BJ (cell line): Measurements from ENCODE around the gene F13A1. TPM values are rescaled to one million over a fixed set of nuclear protein-coding genes. Genes with fewer than 3 reads are reported as not detected.

ENCODE experiments used
- CTCF ChIA-PET: fragments of 350-600 bp; formaldehyde crosslinking; extraction: SDS; loops from one replicate; lab custom pipeline; 2021; ENCODE audit warnings: antibody characterized with exemption, inconsistent platforms; lab: Yijun Ruan, JAX
- POLR2A ChIA-PET: fragments of 300-600 bp; sonication (Branson Sonifier 250); formaldehyde crosslinking; extraction: SDS; loops from one replicate; lab custom pipeline; 2021; ENCODE audit warnings: antibody characterized with exemption; lab: Charles Lee
- DNase-seq: peaks from one replicate; pipeline ENCODE4 v3.0.0-alpha.2; 2011; ENCODE audit warnings: low read depth
- H3K27me3 ChIP-seq: 2 replicates; pipeline ENCODE4 v1.6.0; 2011; ENCODE audit warnings: low read length; ENCODE audit not compliant: control insufficient read depth, insufficient read depth
- H3K36me3 ChIP-seq: 2 replicates; pipeline ENCODE4 v1.5.1; 2011; ENCODE audit warnings: low read length; ENCODE audit not compliant: control insufficient read depth, insufficient read depth
- H3K4me3 ChIP-seq: 2 replicates; pipeline ENCODE4 v1.5.1; 2011; ENCODE audit warnings: low read depth, mild to moderate bottlenecking, control low read depth, low read length
- CTCF ChIP-seq: IDR thresholded peaks from 2 replicates; pipeline ENCODE4 v1.5.1; 2011; ENCODE audit warnings: low read depth, mild to moderate bottlenecking, control low read depth, inconsistent platforms, low read length, moderate library complexity; ENCODE audit not compliant: insufficient read depth
- polyA plus RNA-seq: library from polyadenylated mRNA; depleted of rRNA; stranded (reverse); fragments of >200 nt; gene quantifications from 2 replicates; pipeline ENCODE4 v1.2.3, GENCODE V29; 2011

The F13A1 gene
- polyA plus RNA-seq, 1 experiment: not detected

- H3K4me3 ChIP-seq: no peak overlapping the region
- no peaks in the 10 kb centered on the region for H3K27me3 ChIP-seq
- no peak for DNase-seq
- CTCF ChIA-PET: no interaction called here
- POLR2A ChIA-PET: no interaction called here
- TF ChIP-seq CTCF: no peak
- H3K36me3 ChIP-seq: no peaks in the 10 kb centered on the region
Measured at GRCh38 chr6:6270948-6271535, 49.4 kb downstream of the F13A1 start.

- TF ChIP-seq CTCF: no peak
- no peak for DNase-seq
- Histone ChIP-seq H3K27me3 (no peaks in the 10 kb centered on the region), H3K4me3 (no peak overlapping the region), H3K36me3 (no peaks in the 10 kb centered on the region)
- ChIA-PET POLR2A (no interaction called here), CTCF (no interaction called here)
Measured at GRCh38 chr6:6260196-6260722, 60.2 kb downstream of the F13A1 start.

- ChIA-PET POLR2A (no interaction called here), CTCF (no interaction called here)
- H3K36me3 ChIP-seq: no peaks in the 10 kb centered on the region
- H3K27me3 ChIP-seq: no peaks in the 10 kb centered on the region
- DNase-seq: no peak
- TF ChIP-seq CTCF: no peak
- no peak overlapping the region for H3K4me3 ChIP-seq
Measured at GRCh38 chr6:6256886-6257285, 63.6 kb downstream of the F13A1 start.

GRCh38 chr6:6256259-6256658, 64.2 kb downstream of the F13A1 start:
- CTCF ChIA-PET: no interaction called here
- H3K4me3 ChIP-seq: no peak overlapping the region

GRCh38 chr6:6251555-6252280, 68.7 kb downstream of the F13A1 start:
- Histone ChIP-seq H3K4me3 (no peak overlapping the region), H3K27me3 (no peaks in the 10 kb centered on the region), H3K36me3 (no peaks in the 10 kb centered on the region)
- no peak for DNase-seq
- ChIA-PET CTCF (no interaction called here), POLR2A (no interaction called here)
- no peak for TF ChIP-seq CTCF

More at GRCh38 chr6:6256259-6256658, 64.2 kb downstream of the F13A1 start:
- Histone ChIP-seq H3K36me3 (no peaks in the 10 kb centered on the region), H3K27me3 (no peaks in the 10 kb centered on the region)
- TF ChIP-seq CTCF: no peak
- POLR2A ChIA-PET: no interaction called here
- DNase-seq: no peak
